ENCODE results near the gene FRMPD3. TPM values are rescaled to one million over a fixed set of nuclear protein-coding genes. Genes with fewer than 3 reads are reported as not detected.

Gene FRMPD3
- total and polyA plus RNA-seq, 2 of the 8 experiments (the other 6 are each of a cell fraction or from before 2014, with no cell fraction given): 0.38 to 0.56 TPM

- no peak for FAIRE-seq
- H2AK5ac ChIP-seq (ENCODE audit: low read depth, low read length): no peak overlapping the region
- H3K23me2 ChIP-seq (ENCODE audit: low read depth, low read length): no peaks in the 10 kb centered on the region
- H3K56ac ChIP-seq (replicated peaks; ENCODE audit: insufficient read length, low read depth, low read length): no peak overlapping the region
- no peak for DNase-seq (ENCODE audit: low read depth in 1 of 2, low spot score in 2 of 2)
- no peak overlapping the region for H3K23ac ChIP-seq (ENCODE audit: insufficient read length)
- H3K4ac ChIP-seq (replicated peaks; ENCODE audit: insufficient read length, low read depth, low read length): no peak overlapping the region
- no peak overlapping the region for H2BK12ac ChIP-seq (ENCODE audit: low read depth, low read length)
- H3K79me2 ChIP-seq (ENCODE audit: control insufficient read depth in 1 of 2, insufficient read depth in 2 of 2, low read length in 2 of 2): no peaks in the 10 kb centered on the region
- H4K20me1 ChIP-seq (replicated peaks in 1 of 2; ENCODE audit: control insufficient read depth in 1 of 2, insufficient read depth in 2 of 2, low read length in 2 of 2): no peaks in the 10 kb centered on the region
- TF ChIP-seq ASH2L (IDR thresholded peaks at IDR 0.05; ENCODE audit: low read length) (no peak), POLR2A (IDR thresholded peaks at IDR 0.05; ENCODE audit: control extremely low read depth in 1 of 2, low read depth in 2 of 2, low read length in 2 of 2) (no peak), BRCA1 (IDR thresholded peaks at IDR 0.05; ENCODE audit: low read depth, low read length) (no peak), RBBP5 (IDR thresholded peaks at IDR 0.05; ENCODE audit: borderline replicate concordance, low read depth, low read length) (no peak), CTBP2 (IDR thresholded peaks at IDR 0.05; ENCODE audit: borderline replicate concordance, insufficient read depth, insufficient read length, low read length) (no peak), HDAC2 (IDR thresholded peaks at IDR 0.05; ENCODE audit: borderline replicate concordance in 1 of 2, low read depth in 2 of 2, low read length in 2 of 2) (no peak), CBX5 (IDR thresholded peaks at IDR 0.05; ENCODE audit: low read depth, low read length) (no peak), SP4 (IDR thresholded peaks at IDR 0.05; ENCODE audit: low read length) (no peak), CEBPB (IDR thresholded peaks at IDR 0.05; ENCODE audit: low read depth, low read length) (no peak), SIRT6 (IDR thresholded peaks at IDR 0.05; ENCODE audit: low read length) (no peak), YY1 (IDR thresholded peaks at IDR 0.05; ENCODE audit: low read depth, low read length) (no peak), EGR1 (IDR thresholded peaks at IDR 0.05; ENCODE audit: borderline replicate concordance, low read depth, low read length) (no peak), NRF1 (IDR thresholded peaks at IDR 0.05; ENCODE audit: low read depth, low read length) (no peak), ATF2 (IDR thresholded peaks at IDR 0.05; ENCODE audit: low read length) (no peak)
- H3K4me1 ChIP-seq (replicated peaks in 1 of 4; ENCODE audit: control insufficient read depth in 3 of 4, insufficient read depth in 4 of 4, low read length in 3 of 4): no peaks in the 10 kb centered on the region
- no peaks in the 10 kb centered on the region for H3K9me3 ChIP-seq (ENCODE audit: insufficient read depth in 2 of 2, low read depth in 1 of 2, low read length in 1 of 2)
- ChIA-PET POLR2A (ENCODE audit: partially characterized antibody) (no interaction called here), CTCF (ENCODE audit: partially characterized antibody) (interaction anchor here (1.0 kb wide), 1 partner anchor 97 kb away, joined by 3 read pairs; no protein-coding TSS in a partner anchor)
- no peak overlapping the region for H3K9ac ChIP-seq (replicated peaks in 1 of 4; ENCODE audit: extremely low read depth in 1 of 4, low read depth in 3 of 4, low read length in 3 of 4)
- H2BK20ac ChIP-seq (ENCODE audit: low read length): no peak overlapping the region
- 93% methylated on average over 3 of the region's 3 CpGs; no CpG with 5 or more reads in 1 of the 2 experiments for WGBS, 2 experiments (ENCODE audit: extremely low coverage in 1 of 2, insufficient coverage in 1 of 2, insufficient read length in 1 of 2, insufficient replicate concordance in 2 of 2, low coverage in 1 of 2, low lambda C conversion rate in 2 of 2, missing lambda C conversion rate in 1 of 2)
- no peak overlapping the region for H3K14ac ChIP-seq (ENCODE audit: insufficient read length)
- H3K27ac ChIP-seq (ENCODE audit: low read depth, low read length): no peak overlapping the region
- no peak overlapping the region for H4K91ac ChIP-seq (replicated peaks; ENCODE audit: insufficient read length, low read length)
- H3K18ac ChIP-seq (ENCODE audit: extremely low read depth, low read length): no peak overlapping the region
- no peak overlapping the region for H2BK15ac ChIP-seq (ENCODE audit: low read length)
- H3K79me1 ChIP-seq (ENCODE audit: low read depth, low read length): no peaks in the 10 kb centered on the region
- no peak overlapping the region for H4K8ac ChIP-seq (ENCODE audit: extremely low read depth, insufficient read depth, low read length)
- no peaks in the 10 kb centered on the region for H3K36me3 ChIP-seq (ENCODE audit: control insufficient read depth in 2 of 4, insufficient read depth in 4 of 4, low read length in 3 of 4)
- no peak overlapping the region for H3K4me3 ChIP-seq (ENCODE audit: extremely low read depth in 1 of 4, insufficient read depth in 2 of 4, low read depth in 3 of 4, low read length in 4 of 4)
- no peak overlapping the region for H4K5ac ChIP-seq (ENCODE audit: insufficient read length, low read depth, low read length)
- H2BK120ac ChIP-seq (replicated peaks; ENCODE audit: low read depth, low read length): no peak overlapping the region
- H3K4me2 ChIP-seq (ENCODE audit: insufficient read depth in 1 of 2, low read depth in 2 of 2, low read length in 2 of 2): no peak overlapping the region
- no peak overlapping the region for H2BK5ac ChIP-seq (ENCODE audit: low read depth, low read length)
- no peaks in the 10 kb centered on the region for H3K27me3 ChIP-seq (replicated peaks in 1 of 4; ENCODE audit: control insufficient read depth in 3 of 4, extremely low read depth in 1 of 4, insufficient read depth in 3 of 4, low read length in 3 of 4)
- no peak overlapping the region for H2AFZ ChIP-seq (ENCODE audit: low read length)
Measured at GRCh38 chrX:107421337-107421861, 28.1 kb upstream of the FRMPD3 start.
